Hematopoietic multipotent progenitor cell (in vitro differentiated cells): Measurements from ENCODE around the gene SDC1. TPM values are rescaled to one million over a fixed set of nuclear protein-coding genes. Genes with fewer than 3 reads are reported as not detected.
"Not testable (repeated sequence)": the region's sequence is repeated elsewhere in the genome, so short reads cannot be mapped to it uniquely, and the experiment has no call there.

ENCODE experiments used
- DNase-seq, 3 donors: peaks; one replicate each; pipeline ENCODE4 v3.0.0-alpha.2; 2011 to 2015; ENCODE audit warnings: low read depth in 2 of 3, low spot score in 2 of 3
- total RNA-seq: library from RNA; depleted of rRNA; stranded (reverse); fragments of >200 nt; gene quantifications from one replicate; pipeline ENCODE4 v1.2.3, GENCODE V29; 2012

The SDC1 gene
- total RNA-seq, 1 donor, result 0.27 TPM

DNA sequence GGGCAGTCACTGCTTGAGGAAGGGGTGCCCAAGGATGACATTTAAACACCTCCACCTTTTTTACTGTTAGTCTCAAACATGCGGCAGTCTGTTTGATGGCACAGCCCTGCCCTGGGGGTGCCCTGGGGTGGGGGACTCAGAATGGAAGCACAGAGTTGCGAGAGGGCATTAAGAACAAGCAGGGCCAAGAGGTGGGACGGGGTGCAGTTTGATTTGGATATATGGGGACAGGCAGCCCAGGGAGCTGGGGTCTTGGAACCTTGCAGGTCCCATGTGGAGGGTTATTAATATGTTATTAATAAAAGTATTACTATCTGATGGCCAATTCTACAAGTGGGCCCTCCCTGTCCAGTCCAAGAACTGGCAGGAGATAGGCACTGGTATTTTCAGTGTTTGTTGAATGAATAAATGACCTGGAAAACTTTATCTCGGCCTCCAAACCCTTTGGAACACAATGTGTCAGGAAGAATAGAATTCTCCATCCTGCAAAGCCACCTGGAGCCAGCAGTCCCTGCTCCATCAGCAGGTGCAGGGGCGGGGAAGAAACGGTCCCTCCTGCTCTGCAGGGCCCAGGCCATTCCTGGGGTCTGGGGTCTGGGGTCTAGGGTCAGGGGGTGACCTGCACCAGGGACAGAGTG is 25.2 kb downstream of the SDC1 start:
- DNase-seq, result no peak

DNA sequence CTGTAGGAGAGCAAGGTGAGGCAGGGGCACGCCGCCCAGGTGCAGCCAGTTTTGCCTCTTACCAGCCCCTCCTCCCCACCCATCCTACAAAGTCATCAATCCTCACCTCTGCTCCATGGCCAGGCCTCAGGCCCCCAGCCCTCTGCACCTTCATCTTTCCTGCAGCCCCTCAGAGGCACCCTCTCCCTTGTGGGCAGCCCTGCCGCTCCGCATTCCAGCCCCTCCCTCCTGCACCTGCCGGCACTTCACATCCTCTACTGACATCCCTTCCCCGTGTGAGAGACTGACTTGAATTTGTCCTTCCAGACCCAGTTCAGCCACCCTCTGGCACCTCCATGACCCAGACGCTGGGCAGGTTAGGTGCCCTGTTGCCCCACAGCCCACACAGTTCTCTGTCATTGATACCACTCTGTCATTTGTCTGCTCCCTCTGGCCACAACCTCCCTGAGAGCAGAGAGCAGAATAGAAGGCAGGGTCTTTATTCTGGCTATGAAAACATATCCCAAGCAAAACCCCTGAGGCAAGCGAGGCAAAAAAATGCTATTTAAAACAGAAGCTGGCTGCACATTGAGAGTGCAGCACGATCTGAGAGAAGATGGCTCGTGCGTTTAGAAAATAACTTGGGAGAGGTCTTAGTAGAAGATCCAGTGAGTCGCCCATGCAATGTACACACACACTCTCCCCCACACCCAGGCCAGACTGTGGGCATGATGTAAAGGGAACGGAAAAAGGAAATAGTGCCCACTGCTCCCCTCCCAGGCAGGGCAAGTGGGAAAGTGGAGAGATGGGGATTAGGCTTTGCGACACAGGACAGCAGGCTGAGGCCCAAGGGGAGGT is 25.9 kb downstream of the SDC1 start:
- no peak for DNase-seq

DNA sequence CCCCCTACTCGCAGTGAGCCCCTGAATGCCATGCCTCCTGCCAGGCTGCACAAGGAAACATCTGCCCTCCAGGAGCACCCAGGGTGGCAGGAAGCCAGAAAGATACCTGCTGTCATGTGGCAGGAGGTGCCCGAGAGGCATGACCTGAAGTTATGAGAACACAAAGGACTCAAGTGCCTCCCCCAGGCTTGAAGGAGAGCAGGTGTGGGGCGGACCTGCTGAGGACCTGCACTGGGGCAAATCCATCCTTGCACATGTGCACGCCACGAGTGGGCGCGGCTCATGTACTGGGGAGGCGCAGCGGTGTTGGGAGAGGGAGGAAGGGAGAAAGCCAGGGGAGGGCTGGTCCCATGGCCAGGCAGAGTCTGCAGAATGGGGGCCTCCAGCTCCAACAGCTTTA is 26.9 kb downstream of the SDC1 start:
- no peak for DNase-seq

- no peak for DNase-seq
Observed at GRCh38 chr2:20197192-20197591, 27.7 kb downstream of the SDC1 start.

- DNase-seq, result no peak
Observed at GRCh38 chr2:20196657-20197161, 28.2 kb downstream of the SDC1 start.

GRCh38 chr2:20196053-20196656 is 28.8 kb downstream of the SDC1 start:
- DNase-seq, result no peak

GRCh38 chr2:20195431-20196033 is 29.4 kb downstream of the SDC1 start:
- DNase-seq, result no peak

DNA sequence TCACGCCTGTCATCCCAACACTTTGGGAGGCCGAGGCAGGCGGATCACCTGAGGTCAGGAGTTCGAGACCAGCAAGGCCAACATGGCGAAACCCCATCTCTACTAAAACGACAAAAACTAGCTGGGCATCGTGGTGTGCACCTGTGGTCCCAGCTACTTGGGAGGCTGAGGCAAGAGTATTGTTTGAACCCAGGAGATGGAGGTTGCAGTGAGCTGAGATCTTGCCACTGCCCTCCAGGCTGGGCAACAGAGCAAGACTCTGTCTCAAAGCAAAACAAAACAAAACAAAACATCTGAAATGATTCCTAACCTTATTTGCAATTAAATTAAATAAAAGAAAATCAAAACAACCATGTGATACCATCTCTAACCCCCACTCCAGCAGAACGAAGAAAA is 29.9 kb downstream of the SDC1 start:
- not testable (repeated sequence) for DNase-seq

DNA sequence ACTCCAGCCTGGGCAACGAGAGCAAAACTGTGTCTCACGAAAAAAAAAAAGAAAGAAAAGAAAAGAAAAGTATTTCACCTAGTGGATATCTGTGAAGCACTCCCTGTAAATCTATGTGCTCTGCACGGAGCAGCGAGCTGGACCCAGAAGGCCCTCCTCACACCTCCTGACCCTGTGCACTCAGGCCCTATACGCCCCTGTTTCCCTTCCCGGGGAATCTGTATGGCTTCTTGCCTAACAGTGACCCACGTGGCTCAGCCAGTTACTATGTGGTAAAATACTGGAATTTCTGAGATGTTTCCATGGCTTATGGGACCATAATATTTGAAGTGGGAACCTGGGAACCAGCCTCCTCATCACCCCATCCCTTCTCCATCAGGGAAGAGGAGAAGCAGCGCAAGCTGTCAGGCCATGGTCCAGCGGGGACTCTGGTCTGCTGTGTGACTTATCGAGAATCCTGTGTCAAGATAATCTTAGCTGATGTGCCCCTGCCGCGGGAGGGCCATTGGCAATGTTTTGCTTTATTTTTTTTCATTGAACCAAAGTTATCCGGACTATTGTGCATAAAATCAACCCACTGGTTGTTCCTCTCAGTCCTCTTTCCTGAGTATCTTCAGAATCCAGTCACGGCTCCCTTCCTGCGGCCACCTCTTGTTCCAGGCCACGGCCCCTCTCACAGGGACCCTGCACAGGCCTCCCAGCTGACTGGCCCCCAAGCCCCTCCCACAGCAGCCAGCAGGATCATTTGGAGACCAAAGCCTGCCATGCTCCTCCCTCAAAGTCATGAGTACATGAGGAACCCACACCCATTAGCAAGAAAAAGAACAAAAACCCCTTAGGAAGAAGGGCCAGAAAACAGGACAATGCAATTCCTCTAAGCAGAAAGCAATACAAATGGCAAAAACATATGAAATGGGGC is 30.6 kb downstream of the SDC1 start:
- DNase-seq, result no peak

DNA sequence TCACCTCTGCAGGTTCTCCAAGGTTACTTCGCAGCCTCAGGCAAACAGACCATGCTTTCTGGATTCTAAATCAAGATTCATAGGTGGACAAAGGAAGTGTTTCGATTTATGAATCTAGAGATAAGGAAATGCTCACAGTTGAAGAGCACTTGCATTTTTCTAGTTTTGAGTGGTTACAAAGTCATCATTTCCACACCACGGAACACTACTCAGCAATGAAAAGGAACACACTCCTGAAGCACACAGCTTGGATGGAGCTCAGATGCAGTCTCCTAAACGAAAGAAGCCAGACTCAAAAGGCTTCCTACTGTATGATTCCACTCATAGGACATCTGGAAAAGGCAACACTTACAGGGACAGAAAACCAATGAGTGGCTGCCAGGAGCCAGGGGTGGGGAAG is 31.7 kb downstream of the SDC1 start:
- no peak for DNase-seq

- no peak for DNase-seq
Observed at GRCh38 chr2:20192781-20193180, 32.1 kb downstream of the SDC1 start.

DNA sequence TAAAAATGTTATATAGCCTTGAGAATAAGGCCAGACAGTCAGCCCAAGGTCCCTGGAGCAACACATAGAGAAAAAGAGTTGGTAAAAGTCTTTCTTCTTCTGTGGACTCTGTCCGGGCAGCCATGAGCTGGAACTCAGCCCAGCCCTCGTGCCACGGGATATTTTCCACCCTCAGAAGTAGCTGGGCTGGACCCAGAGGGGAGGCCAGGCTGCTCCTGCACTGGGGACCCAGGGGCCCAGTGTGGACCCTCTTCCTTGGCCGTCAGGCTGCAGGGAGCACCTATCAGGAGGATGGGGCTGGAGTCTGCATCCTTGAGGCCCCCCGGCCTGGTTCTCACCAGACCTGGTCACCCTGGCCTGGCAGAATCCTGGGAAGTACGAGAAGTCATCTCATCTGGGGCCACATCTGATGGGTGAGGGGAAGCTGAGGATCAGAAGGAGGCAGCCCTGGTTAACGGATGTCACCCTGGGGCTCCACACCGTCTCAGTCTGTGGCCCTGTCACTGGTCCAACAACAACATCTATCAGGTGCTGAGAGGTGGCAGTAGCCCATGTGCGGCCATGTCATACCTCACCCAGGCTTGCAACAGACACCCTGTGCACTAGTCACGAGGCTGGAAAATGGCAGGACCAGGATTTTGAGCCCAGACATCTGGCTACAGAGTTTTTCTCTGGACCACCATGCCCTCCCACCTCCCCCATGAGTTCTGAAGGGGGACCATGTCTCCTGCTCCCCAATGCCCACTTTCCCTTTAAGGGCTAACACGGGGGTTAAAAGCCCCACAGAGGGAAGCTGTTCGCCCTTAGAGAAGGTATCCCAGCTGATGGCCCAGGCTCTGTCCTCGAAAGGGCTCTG is 33.0 kb downstream of the SDC1 start:
- no peak for DNase-seq

- DNase-seq, result no peak
Observed at GRCh38 chr2:20190876-20191713, 33.8 kb downstream of the SDC1 start.

DNA sequence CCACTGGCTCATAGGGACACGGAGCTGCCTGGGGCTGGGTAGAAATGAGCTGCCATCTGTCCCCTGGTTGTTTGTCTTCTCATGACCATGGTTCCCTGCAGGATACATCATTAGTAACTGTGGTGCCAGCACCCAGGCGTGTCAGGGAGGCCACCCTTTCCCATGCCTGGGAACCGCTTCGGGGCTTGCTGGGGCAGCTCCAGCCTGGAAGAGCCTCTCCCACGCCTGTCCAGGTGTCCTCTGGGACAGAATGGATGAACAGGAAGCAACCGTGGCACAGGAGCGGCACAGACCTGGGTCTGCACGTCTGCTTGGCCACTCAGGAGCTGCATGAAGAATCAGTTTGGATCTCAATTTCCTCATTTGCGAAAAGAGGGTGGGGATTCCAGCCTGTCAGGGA is 34.8 kb downstream of the SDC1 start:
- no peak for DNase-seq

DNA sequence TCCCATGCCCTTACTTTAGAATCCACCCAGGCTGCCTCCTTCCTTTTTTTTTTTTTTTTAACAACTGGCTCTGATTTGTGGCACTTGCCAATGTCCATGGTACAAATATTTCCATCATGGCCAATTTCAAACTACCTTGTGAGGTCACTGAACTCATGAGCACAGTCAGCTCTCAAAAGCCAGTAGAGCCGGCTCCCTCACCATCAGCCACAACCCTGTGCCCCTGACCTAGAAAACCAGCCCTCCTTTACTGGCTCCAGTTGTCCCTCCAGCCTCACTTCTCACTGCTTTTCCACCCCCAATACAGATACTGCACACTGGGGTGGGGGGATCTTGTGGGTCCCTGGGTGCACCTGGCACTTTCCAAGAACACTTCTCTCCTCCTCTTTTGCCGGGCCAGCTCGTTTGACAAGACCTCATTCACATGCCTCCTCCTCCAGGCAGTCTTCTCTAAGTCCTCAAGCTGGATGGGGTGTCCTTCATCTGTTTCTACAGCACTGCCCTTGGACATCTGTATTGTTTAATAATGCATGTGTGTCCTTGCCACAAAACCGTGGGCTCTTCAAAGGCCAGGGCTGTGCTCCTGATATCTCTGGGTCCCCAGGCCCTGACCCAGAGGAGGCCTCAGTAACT is 35.5 kb downstream of the SDC1 start:
- no peak for DNase-seq

- DNase-seq, result no peak
Observed at GRCh38 chr2:20188851-20189250, 36.1 kb downstream of the SDC1 start.

DNA sequence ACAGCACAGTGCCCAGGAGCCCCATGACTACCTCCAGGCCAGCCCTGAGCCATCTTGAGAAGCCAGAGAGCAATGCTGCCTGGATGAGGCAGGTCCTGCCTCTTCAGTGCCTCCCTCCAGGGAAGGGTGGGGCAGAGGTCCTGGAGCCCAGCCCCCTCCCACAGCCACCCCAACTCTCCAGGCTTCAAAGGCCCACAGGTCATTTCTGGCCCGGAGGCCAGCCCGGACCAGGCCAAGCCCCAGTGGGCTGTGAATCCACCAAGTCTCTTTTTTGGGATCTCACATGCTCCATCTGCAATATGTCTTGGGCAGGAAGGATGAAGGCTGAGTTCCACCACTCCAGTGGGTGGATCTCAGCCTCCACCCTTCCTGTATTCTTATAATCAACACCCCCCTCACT is 36.7 kb downstream of the SDC1 start:
- no peak for DNase-seq

DNA sequence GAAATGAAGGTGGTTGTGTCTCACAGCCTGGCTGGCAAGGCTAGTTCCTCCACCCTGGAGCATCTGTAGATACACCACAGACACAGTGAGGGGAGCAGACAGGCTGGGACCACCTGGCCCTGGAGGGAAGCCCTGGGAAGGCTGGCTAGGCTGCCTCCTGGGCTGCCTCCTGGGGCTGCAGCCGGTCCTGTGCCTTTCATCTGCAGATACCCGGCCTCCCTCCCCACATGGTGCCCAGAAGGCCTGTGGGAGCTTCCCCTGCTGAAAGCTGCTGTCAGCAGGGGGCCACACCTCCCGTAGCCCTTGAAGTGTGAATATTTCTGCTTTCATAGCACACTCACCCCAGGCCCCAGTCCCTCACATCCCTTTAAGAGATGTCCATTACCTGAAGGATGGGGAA is 37.6 kb downstream of the SDC1 start:
- no peak for DNase-seq
